ENCODE results near the gene PACSIN3.

GRCh38 chr11:47182380-47182779 lies 3.9 kb downstream of the PACSIN3 start:
- TF ChIP-seq CTCF (IDR thresholded peaks at IDR 0.05; ENCODE audit: low read length) (no peak), EZH2 (IDR thresholded peaks at IDR 0.05; ENCODE audit: borderline replicate concordance, low read length) (no peak)

Measured in OCI-LY1 (cell line).